ENCODE data around the gene OLIG1. TPM values are rescaled to one million over a fixed set of nuclear protein-coding genes. Genes with fewer than 3 reads are reported as not detected.
A peak's percentile ranks its signal among the peaks of the same experiment; 100 is the strongest.

OLIG1 gene
- total RNA-seq, 4 donors from 2014 or later, result 1.2 TPM; not detected in 3

- no peak overlapping the region for H3K4me3 ChIP-seq (ENCODE audit: low read depth, poor library complexity, severe bottlenecking)
- TF ChIP-seq, protein P1, sequence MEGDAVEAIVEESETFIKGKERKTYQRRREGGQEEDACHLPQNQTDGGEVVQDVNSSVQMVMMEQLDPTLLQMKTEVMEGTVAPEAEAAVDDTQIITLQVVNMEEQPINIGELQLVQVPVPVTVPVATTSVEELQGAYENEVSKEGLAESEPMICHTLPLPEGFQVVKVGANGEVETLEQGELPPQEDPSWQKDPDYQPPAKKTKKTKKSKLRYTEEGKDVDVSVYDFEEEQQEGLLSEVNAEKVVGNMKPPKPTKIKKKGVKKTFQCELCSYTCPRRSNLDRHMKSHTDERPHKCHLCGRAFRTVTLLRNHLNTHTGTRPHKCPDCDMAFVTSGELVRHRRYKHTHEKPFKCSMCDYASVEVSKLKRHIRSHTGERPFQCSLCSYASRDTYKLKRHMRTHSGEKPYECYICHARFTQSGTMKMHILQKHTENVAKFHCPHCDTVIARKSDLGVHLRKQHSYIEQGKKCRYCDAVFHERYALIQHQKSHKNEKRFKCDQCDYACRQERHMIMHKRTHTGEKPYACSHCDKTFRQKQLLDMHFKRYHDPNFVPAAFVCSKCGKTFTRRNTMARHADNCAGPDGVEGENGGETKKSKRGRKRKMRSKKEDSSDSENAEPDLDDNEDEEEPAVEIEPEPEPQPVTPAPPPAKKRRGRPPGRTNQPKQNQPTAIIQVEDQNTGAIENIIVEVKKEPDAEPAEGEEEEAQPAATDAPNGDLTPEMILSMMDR (IDR thresholded peaks at IDR 0.05), result no peak
- TF ChIP-seq POLR2A (IDR thresholded peaks at IDR 0.05), result no peak
- intact Hi-C loops (cut with DNase I; ENCODE audit: low total_unique reads), result no loop called here
- DNase-seq (ENCODE audit: low spot score in 2 of 2), result peak in 1 of 2 donors; percentile 74
- WGBS, 2 donors, result 13 to 15% methylated on average over 18 to 19 of the region's 19 CpGs
Observed at GRCh38 chr21:33029385-33029921, 40.5 kb upstream of the OLIG1 start.

GRCh38 chr21:33029975-33030461 lies 39.9 kb upstream of the OLIG1 start:
- H3K4me3 ChIP-seq (ENCODE audit: low read depth, poor library complexity, severe bottlenecking), result no peak overlapping the region
- 33% methylated on average over 9 to 10 of the region's 10 CpGs for WGBS, 2 donors
- TF ChIP-seq POLR2A (IDR thresholded peaks at IDR 0.05), result no peak
- TF ChIP-seq, protein P1 (IDR thresholded peaks at IDR 0.05), result no peak
- intact Hi-C loops (cut with DNase I; ENCODE audit: low total_unique reads), result no loop called here
- DNase-seq (ENCODE audit: low spot score in 2 of 2), result peak in 1 of 2 donors; percentile 80

DNA sequence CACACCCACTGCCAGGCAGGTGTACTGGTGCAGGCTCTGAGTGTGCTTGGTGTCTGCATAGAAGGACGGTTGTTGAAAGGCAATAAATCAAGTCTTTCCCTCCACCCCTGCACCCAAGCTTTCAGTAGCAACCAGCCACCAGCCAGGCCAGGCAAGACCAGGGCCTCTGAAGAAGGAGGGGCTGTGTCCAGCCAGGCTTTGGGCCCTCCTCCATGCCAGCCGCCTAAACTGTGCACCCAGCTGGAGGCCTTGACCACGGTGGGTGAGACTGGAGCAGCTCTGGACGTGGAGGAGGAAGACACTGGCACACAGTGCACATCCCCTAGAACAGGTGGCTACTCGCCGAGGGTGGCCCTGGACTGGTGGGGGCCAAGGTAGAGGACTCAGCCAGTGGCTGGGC lies 39.3 kb upstream of the OLIG1 start:
- intact Hi-C loops (cut with DNase I; ENCODE audit: low total_unique reads), result no loop called here
- 27 to 33% methylated on average over 6 of the region's 6 CpGs for whole genome bisulfite sequencing, 2 donors

DNA sequence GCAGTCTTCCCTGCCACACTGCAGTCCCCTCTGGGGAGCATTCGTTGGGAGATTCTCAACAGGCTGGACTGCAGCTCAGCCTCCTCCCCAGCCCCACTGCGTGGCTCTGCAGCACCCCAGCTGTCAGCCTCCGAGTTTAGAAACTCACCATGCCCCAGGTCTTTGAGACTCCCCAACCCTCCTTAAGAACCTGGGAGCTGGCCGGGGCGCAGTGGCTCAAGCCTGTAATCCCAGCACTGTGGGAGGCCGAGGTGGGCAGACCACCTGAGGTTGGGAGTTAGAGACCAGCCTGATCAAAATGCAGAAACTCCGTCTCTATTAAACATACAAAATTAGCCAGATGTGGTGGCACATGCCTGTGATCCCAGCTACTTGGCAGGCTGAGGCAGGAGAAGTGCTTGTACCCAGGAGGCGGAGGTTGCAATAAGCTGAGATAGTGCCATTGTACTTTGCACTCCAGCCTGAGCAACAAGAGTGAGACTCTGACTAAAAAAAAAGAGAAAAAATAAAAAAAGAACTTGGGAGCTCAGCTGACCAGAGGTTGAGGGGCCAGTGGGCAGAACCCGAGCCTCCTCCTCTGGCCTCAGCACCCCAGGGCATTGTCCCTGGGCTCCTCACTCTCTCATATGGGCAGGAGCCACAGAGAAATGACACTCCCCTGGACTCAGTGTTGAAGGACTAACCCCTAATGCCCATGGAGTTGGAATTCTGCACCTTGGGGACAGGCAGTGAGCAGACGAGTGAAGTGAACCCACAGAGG lies 38.6 kb upstream of the OLIG1 start:
- WGBS, 2 donors, result 17 to 20% methylated on average over 5 to 10 of the region's 10 CpGs

More for the DNA sequence above, 39.3 kb upstream of the OLIG1 start:
- DNase-seq (ENCODE audit: low spot score in 2 of 2), result no peak
- no peak for TF ChIP-seq POLR2A (IDR thresholded peaks at IDR 0.05)
- TF ChIP-seq, protein P1 (IDR thresholded peaks at IDR 0.05), result no peak
- H3K4me3 ChIP-seq (ENCODE audit: low read depth, poor library complexity, severe bottlenecking), result no peak overlapping the region

DNA sequence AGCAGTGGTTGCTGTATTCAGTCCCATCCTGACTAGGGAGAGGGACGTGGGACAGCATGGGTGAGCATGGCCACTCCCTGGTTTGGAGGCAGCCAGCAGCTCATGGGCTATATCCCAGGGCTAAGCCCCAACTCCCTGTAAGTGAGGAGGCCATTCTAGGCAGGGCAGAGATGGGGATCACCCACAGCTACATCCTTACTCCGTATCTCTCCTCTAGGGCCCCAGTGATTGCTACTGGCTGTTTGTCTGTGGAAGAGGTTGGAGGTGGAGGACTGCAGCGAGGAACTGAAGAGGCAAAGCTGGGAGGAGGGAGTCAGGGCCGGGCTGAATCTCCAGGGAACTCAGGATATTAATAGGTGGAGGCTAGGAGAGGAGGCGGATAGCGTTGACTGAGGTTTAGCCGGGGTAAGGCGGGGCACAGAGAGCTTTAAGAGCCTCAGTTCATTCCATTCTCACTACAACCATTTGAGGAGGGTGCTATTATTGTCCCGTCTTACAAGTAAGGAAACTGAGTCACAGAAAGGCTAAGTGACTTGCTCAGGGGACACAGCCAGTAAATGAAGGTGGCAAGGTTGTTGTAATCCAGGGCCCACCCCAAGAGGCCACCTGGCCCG lies 37.4 kb upstream of the OLIG1 start:
- TF ChIP-seq, protein P1 (IDR thresholded peaks at IDR 0.05), result no peak
- TF ChIP-seq POLR2A (IDR thresholded peaks at IDR 0.05), result no peak
- DNase-seq (ENCODE audit: low spot score in 2 of 2), result no peak
- intact Hi-C loops (cut with DNase I; ENCODE audit: low total_unique reads), result no loop called here
- WGBS, 2 donors, result 26 to 29% methylated on average over 10 of the region's 10 CpGs
- H3K4me3 ChIP-seq (ENCODE audit: low read depth, poor library complexity, severe bottlenecking), result no peak overlapping the region

More for the DNA sequence above, 38.6 kb upstream of the OLIG1 start:
- TF ChIP-seq POLR2A (IDR thresholded peaks at IDR 0.05), result no peak
- TF ChIP-seq, protein P1 (IDR thresholded peaks at IDR 0.05), result no peak
- intact Hi-C loops (cut with DNase I; ENCODE audit: low total_unique reads), result no loop called here
- H3K4me3 ChIP-seq (ENCODE audit: low read depth, poor library complexity, severe bottlenecking), result no peak overlapping the region
- DNase-seq (ENCODE audit: low spot score in 2 of 2), result peak in 1 of 2 donors; percentile 75
